GM18870 (cell line): ENCODE results near the gene SYNDIG1L.

Experiments
- ATAC-seq: cut with Tn5 transposase; IDR thresholded peaks from one replicate; pipeline ENCODE4 v1.9.1; 2021; ENCODE audit warnings: moderate library complexity; ENCODE audit not compliant: unreplicated experiment

SYNDIG1L gene

GRCh38 chr14:74429991-74430390, 4.0 kb upstream of the SYNDIG1L start:
- no peak for ATAC-seq

GRCh38 chr14:74429221-74429691, 3.2 kb upstream of the SYNDIG1L start:
- no peak for ATAC-seq

GRCh38 chr14:74427651-74428050, 1.6 kb upstream of the SYNDIG1L start:
- ATAC-seq = no peak

GRCh38 chr14:74425525-74426201, 347 bp downstream of the SYNDIG1L start:
- no peak for ATAC-seq

GRCh38 chr14:74424606-74425005, 1.4 kb downstream of the SYNDIG1L start:
- no peak for ATAC-seq

- no peak for ATAC-seq
Measured at GRCh38 chr14:74423246-74423645, 2.8 kb downstream of the SYNDIG1L start.

- no peak for ATAC-seq
Measured at GRCh38 chr14:74421981-74422380, 4.0 kb downstream of the SYNDIG1L start.

GRCh38 chr14:74419086-74419485, 6.9 kb downstream of the SYNDIG1L start:
- ATAC-seq = no peak

GRCh38 chr14:74418031-74418430, 8.0 kb downstream of the SYNDIG1L start:
- ATAC-seq = no peak

GRCh38 chr14:74417611-74418010, 8.4 kb downstream of the SYNDIG1L start:
- no peak for ATAC-seq

GRCh38 chr14:74417201-74417600, 8.8 kb downstream of the SYNDIG1L start:
- no peak for ATAC-seq

GRCh38 chr14:74415115-74415437, 10.9 kb downstream of the SYNDIG1L start:
- no peak for ATAC-seq

GRCh38 chr14:74414403-74415114, 11.5 kb downstream of the SYNDIG1L start:
- ATAC-seq = no peak

- ATAC-seq = no peak
Measured at GRCh38 chr14:74413627-74414026, 12.4 kb downstream of the SYNDIG1L start.

- no peak for ATAC-seq
Measured at GRCh38 chr14:74412753-74413152, 13.3 kb downstream of the SYNDIG1L start.

- ATAC-seq = no peak
Measured at GRCh38 chr14:74411671-74412070, 14.3 kb downstream of the SYNDIG1L start.

- no peak for ATAC-seq
Measured at GRCh38 chr14:74409441-74409840, 16.6 kb downstream of the SYNDIG1L start.

GRCh38 chr14:74408870-74409269, 17.1 kb downstream of the SYNDIG1L start:
- no peak for ATAC-seq

GRCh38 chr14:74407801-74408154, 18.2 kb downstream of the SYNDIG1L start:
- no peak for ATAC-seq

GRCh38 chr14:74407021-74407800, 18.8 kb downstream of the SYNDIG1L start:
- no peak for ATAC-seq

- no peak for ATAC-seq
Measured at GRCh38 chr14:74405663-74406062, 20.3 kb downstream of the SYNDIG1L start.

GRCh38 chr14:74404435-74404834, 21.6 kb downstream of the SYNDIG1L start:
- no peak for ATAC-seq
